Lung (tissue), 12 donors: Measurements from ENCODE around the gene ATP2B2. TPM values are rescaled to one million over a fixed set of nuclear protein-coding genes. Genes with fewer than 3 reads are reported as not detected.

Experiments used
- ATAC-seq: fragments of 200-7000 bp; cut with Tn5 transposase; one replicate; pipeline ENCODE4 v1.9.1; 2020; ENCODE audit warnings: moderate number of reproducible peaks; ENCODE audit not compliant: insufficient read depth, low FRiP score
- DNase-seq, 3 donors: peaks; one replicate each; pipeline ENCODE4 v3.0.0-alpha.2; 2013 to 2017
- H3K27ac ChIP-seq, 2 donors: one replicate each; pipeline ENCODE4 v1.5.1; 2013; ENCODE audit warnings: mild to moderate bottlenecking in 2 of 2, moderate library complexity in 2 of 2, control low read depth in 1 of 2, inconsistent platforms in 1 of 2, low read depth in 1 of 2, low read length in 1 of 2
- H3K27me3 ChIP-seq, 3 donors: one replicate each; pipeline ENCODE4 v1.5.1; 2013; ENCODE audit warnings: low read length in 2 of 3; ENCODE audit not compliant: control insufficient read depth in 3 of 3, insufficient read depth in 3 of 3
- H3K36me3 ChIP-seq, 4 donors: one replicate each; pipeline ENCODE4 v1.5.1; 2013; ENCODE audit warnings: low read length in 4 of 4, mild to moderate bottlenecking in 1 of 4, moderate library complexity in 1 of 4; ENCODE audit not compliant: control insufficient read depth in 4 of 4, insufficient read depth in 4 of 4
- H3K4me1 ChIP-seq, 5 donors: one replicate each; pipeline ENCODE4 v1.5.1; 2013; ENCODE audit warnings: low read length in 5 of 5, mild to moderate bottlenecking in 2 of 5, moderate library complexity in 1 of 5; ENCODE audit not compliant: control insufficient read depth in 5 of 5, insufficient read depth in 5 of 5
- H3K4me3 ChIP-seq: one replicate; pipeline ENCODE4 v1.5.1; 2013; ENCODE audit warnings: mild to moderate bottlenecking, control low read depth, moderate library complexity
- H3K9ac ChIP-seq, 2 donors: one replicate each; pipeline ENCODE4 v1.5.1; 2013; ENCODE audit warnings: low read length in 2 of 2, control low read depth in 1 of 2; ENCODE audit not compliant: insufficient read depth in 1 of 2
- H3K9me3 ChIP-seq, 4 donors: one replicate each; pipeline ENCODE4 v1.5.1; 2013; ENCODE audit warnings: low read length in 3 of 4, mild to moderate bottlenecking in 1 of 4, moderate library complexity in 1 of 4; ENCODE audit not compliant: control insufficient read depth in 4 of 4, insufficient read depth in 3 of 4
- WGBS, 2 donors: extraction: QIAGEN DNeasy Blood & Tissue Kit; methylation state at CpG; one replicate each; pipeline ENCODE4 v1.1.7; 2013; 5-methylcytosine and 5-hydroxymethylcytosine counted together
- polyA plus RNA-seq, 2 donors: library from polyadenylated mRNA; stranded (reverse); fragments of 200-250 nt; gene quantifications; one replicate each; pipeline ENCODE4 v1.2.1, GENCODE V29; 2013
- total RNA-seq, 2 donors: library from RNA; depleted of rRNA in 1 of 2; stranded (reverse); fragments of >200 nt in 1 of 2; gene quantifications; one replicate each; pipeline ENCODE4 v1.2.1, GENCODE V29; 2014 to 2021
- TF ChIP-seq, protein P1 (sequence below): IDR thresholded peaks from 2 replicates; pipeline ENCODE4 v1.5.1; 2012; ENCODE audit warnings: mild to moderate bottlenecking; ENCODE audit errors: control extremely low read depth, extremely low read depth
- donor health status: control.
- donor health status: control.
- donor health status: Bipolar disorder and iron deficiency.
- donor health status: healthy.
- donor health status: DM: yes; HTN: yes; CAD: no.

ATP2B2 gene
- total and polyA plus RNA-seq, 4 donors: 0.06 TPM; not detected in 3

DNA sequence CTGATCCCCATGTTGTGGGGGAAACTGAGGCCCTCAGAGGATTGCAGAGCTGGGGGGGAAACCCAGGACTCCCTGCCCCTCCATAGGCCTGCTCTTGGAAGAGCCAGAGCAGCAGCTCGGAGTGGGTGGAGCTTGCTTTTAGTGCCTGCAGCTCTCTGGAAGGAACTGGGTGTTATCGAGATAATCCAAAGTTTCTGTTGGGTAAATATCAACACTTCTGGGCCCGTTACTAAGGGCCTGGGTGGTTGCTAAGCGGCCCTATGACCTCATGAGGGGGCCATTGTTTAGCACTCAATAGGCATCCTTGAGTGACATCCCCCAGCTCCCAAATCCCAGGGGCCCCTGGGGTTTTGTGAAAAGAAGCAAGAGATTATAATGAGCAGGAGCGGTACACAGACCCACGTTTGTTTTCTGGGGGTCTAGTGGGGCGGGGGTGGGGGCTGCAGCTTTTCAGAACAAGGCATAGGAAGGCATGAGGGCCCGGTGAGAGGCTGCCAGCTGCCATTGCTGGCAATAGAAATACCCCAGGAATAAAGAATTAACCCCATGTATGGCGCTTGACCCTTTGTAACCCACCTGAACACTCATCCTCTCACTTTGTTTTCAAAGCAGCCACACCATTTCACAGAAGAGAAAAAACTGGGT, 48.3 kb upstream of the ATP2B2 start:
- 36 to 47% methylated on average over 9 of the region's 9 CpGs for WGBS, 2 donors
- Histone ChIP-seq H3K4me3 (no peak overlapping the region), H3K9me3 (peaks cover 0 to 6% (median 0%) of the 10 kb centered on the region in 4 donors), H3K36me3 (no peaks in the 10 kb centered on the region), H3K27ac (no peak overlapping the region), H3K4me1 (no peaks in the 10 kb centered on the region), H3K9ac (no peak overlapping the region), H3K27me3 (peaks cover 0 to 6% (median 0%) of the 10 kb centered on the region in 3 donors)
- ATAC-seq: no peak
- peak; percentile 9 to 38 (median 14) for DNase-seq
- TF ChIP-seq, protein P1, sequence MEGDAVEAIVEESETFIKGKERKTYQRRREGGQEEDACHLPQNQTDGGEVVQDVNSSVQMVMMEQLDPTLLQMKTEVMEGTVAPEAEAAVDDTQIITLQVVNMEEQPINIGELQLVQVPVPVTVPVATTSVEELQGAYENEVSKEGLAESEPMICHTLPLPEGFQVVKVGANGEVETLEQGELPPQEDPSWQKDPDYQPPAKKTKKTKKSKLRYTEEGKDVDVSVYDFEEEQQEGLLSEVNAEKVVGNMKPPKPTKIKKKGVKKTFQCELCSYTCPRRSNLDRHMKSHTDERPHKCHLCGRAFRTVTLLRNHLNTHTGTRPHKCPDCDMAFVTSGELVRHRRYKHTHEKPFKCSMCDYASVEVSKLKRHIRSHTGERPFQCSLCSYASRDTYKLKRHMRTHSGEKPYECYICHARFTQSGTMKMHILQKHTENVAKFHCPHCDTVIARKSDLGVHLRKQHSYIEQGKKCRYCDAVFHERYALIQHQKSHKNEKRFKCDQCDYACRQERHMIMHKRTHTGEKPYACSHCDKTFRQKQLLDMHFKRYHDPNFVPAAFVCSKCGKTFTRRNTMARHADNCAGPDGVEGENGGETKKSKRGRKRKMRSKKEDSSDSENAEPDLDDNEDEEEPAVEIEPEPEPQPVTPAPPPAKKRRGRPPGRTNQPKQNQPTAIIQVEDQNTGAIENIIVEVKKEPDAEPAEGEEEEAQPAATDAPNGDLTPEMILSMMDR: no peak

DNA sequence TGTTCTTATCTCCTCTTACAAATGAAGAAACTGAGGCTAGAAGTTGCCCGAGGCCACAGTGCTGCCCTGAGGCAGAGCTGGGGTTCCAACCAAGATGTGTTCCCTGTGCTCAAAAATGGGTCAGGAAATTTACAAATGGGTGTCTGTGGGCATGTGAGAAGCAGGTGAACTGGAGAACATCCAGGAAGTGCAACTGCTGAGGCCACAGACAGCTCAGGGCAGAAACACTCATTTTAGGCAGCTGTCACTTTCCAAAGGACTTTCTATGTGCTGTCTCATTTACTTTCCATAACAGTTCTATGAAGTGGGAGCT, 47.2 kb upstream of the ATP2B2 start:
- WGBS, 2 donors: 64 to 67% methylated on average over 1 of the region's 1 CpG
- no peak for DNase-seq
- TF ChIP-seq, protein P1: no peak
- Histone ChIP-seq H3K4me1 (no peaks in the 10 kb centered on the region), H3K4me3 (no peak overlapping the region), H3K9ac (no peak overlapping the region), H3K9me3 (peaks cover 0 to 6% (median 0%) of the 10 kb centered on the region in 4 donors), H3K36me3 (no peaks in the 10 kb centered on the region), H3K27me3 (peaks cover 0 to 6% (median 0%) of the 10 kb centered on the region in 3 donors), H3K27ac (no peak overlapping the region)
- no peak for ATAC-seq

DNA sequence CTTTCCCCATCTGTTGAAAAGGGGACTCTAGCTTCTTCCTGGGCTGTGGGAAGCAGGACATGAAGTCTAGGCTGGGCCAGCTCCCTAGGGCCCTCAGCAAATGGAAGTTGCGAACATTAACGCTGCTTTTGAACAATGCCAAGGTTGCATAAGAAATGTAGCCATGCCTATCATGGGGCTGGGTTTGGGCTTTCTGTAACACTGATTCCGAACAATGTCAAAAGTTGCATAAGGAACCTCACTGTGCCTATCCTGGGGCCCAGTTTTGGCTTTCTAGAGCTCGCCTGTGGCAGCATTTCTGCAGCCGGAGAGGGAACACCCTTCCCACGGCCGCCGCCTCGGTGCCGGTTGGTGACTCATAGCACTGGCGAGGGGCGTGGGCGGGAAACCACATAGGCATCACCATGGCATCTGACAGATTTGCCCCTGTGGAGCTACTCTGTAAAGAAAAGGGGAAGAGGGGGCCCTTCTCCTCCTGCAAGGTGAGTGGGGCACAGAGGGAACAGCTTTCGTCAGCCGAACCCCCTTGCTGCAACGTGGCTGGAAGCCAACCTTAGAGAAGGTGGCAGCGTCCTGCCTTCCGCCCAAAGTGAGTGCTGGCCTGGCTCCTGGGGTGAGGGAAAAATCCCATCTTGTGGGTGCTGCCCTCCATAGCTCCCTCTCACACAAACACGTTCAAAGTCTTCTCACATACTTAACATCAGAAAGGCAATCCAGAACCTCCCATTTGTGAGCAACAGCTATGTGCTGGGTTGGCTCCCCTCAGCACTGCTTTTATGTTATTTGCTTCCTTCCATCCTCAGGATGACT, 46.6 kb upstream of the ATP2B2 start:
- DNase-seq: no peak
- H3K27me3 ChIP-seq: peaks cover 0 to 6% (median 0%) of the 10 kb centered on the region in 3 donors
- TF ChIP-seq, protein P1: no peak
- H3K36me3 ChIP-seq: no peaks in the 10 kb centered on the region
- no peaks in the 10 kb centered on the region for H3K4me1 ChIP-seq
- peaks cover 0 to 6% (median 0%) of the 10 kb centered on the region in 4 donors for H3K9me3 ChIP-seq
- H3K4me3 ChIP-seq: no peak overlapping the region
- peak; percentile 35 for ATAC-seq
- WGBS, 2 donors: 45 to 58% methylated on average over 19 of the region's 19 CpGs
- no peak overlapping the region for H3K9ac ChIP-seq
- no peak overlapping the region for H3K27ac ChIP-seq
